Measurements from ENCODE around the gene NCEH1.

DNA sequence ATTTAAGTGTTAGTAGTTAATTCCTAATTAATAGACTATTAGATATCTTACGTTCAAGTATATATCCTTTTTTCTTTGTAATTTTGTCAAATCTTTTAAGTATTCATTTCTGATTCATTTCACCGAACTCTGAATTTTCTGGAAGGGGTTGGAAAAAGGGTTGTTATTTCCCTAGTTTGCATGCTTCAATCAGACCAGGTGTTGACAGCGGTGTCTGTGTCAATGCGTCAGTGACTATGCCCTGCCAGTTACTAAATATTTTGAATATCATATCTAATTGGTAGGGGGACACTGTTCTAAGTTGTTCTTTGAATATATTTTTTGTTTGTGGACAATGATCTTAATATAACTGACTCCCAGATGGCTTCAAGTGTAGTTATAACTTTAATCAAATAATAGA, 124.9 kb downstream of the NCEH1 start:
- TF ChIP-seq, protein P1, sequence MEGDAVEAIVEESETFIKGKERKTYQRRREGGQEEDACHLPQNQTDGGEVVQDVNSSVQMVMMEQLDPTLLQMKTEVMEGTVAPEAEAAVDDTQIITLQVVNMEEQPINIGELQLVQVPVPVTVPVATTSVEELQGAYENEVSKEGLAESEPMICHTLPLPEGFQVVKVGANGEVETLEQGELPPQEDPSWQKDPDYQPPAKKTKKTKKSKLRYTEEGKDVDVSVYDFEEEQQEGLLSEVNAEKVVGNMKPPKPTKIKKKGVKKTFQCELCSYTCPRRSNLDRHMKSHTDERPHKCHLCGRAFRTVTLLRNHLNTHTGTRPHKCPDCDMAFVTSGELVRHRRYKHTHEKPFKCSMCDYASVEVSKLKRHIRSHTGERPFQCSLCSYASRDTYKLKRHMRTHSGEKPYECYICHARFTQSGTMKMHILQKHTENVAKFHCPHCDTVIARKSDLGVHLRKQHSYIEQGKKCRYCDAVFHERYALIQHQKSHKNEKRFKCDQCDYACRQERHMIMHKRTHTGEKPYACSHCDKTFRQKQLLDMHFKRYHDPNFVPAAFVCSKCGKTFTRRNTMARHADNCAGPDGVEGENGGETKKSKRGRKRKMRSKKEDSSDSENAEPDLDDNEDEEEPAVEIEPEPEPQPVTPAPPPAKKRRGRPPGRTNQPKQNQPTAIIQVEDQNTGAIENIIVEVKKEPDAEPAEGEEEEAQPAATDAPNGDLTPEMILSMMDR (IDR thresholded peaks at IDR 0.05 in 8 of 11, conservative IDR thresholded peaks at IDR 0.05 in 3 of 11): no peak
- TF ChIP-seq POLR2A (IDR thresholded peaks at IDR 0.05): no peak

Measured in spleen (tissue), 7 donors.